H1 (cell line): Measurements from ENCODE around the gene TPH2. TPM values are rescaled to one million over a fixed set of nuclear protein-coding genes. Genes with fewer than 3 reads are reported as not detected.

Experiments used
- CTCF ChIA-PET: fragments of 300-600 bp; sonication (Branson Sonifier 250); formaldehyde crosslinking; loops from one replicate; lab custom pipeline; 2021; ENCODE audit not compliant: partially characterized antibody; lab: Charles Lee
- POLR2A ChIA-PET: fragments of 300-600 bp; sonication (Branson Sonifier 250); formaldehyde crosslinking; loops from one replicate; lab custom pipeline; 2021; ENCODE audit warnings: inconsistent platforms; ENCODE audit not compliant: partially characterized antibody; lab: Charles Lee
- DNase-seq, 2 experiments: peaks; one replicate each; pipeline versions ENCODE4 v3.0.0 to v3.0.0-alpha.2; 2010 to 2022; ENCODE audit warnings: low spot score in 2 of 2, low read depth in 1 of 2, mixed read lengths in 1 of 2
- FAIRE-seq: peaks from 2 replicates; lab custom pipeline; 2011; peaks lifted over from hg19 to GRCh38; lab: Jason Lieb, UNC
- H2AFZ ChIP-seq: 2 replicates; pipeline ENCODE4 v1.8.1; 2012; ENCODE audit warnings: low read length, inconsistent platforms
- H2AK5ac ChIP-seq: 2 replicates; pipeline ENCODE4 v1.6.1; 2013; ENCODE audit warnings: low read depth, low read length
- H2BK120ac ChIP-seq: replicated peaks from 2 replicates; pipeline ENCODE3; 2013; ENCODE audit warnings: low read depth, low read length, inconsistent platforms
- H2BK12ac ChIP-seq: 2 replicates; pipeline ENCODE4 v1.6.1; 2013; ENCODE audit warnings: low read depth, low read length
- H2BK15ac ChIP-seq: 2 replicates; pipeline ENCODE4 v1.6.1; 2013; ENCODE audit warnings: low read length
- H2BK20ac ChIP-seq: 2 replicates; pipeline ENCODE4 v1.6.1; 2013; ENCODE audit warnings: low read length
- H2BK5ac ChIP-seq: 2 replicates; pipeline ENCODE4 v1.6.1; 2013; ENCODE audit warnings: low read depth, low read length
- H3K14ac ChIP-seq: 2 replicates; pipeline ENCODE4 v1.6.1; 2013; ENCODE audit warnings: inconsistent platforms; ENCODE audit not compliant: insufficient read length
- H3K18ac ChIP-seq: 2 replicates; pipeline ENCODE4 v1.6.1; 2013; ENCODE audit warnings: low read length; ENCODE audit errors: extremely low read depth
- H3K23ac ChIP-seq: 2 replicates; pipeline ENCODE4 v1.6.1; 2013; ENCODE audit warnings: inconsistent platforms; ENCODE audit not compliant: insufficient read length
- H3K23me2 ChIP-seq: 2 replicates; pipeline ENCODE4 v1.6.1; 2013; ENCODE audit warnings: low read depth, low read length
- H3K27ac ChIP-seq: 2 replicates; pipeline ENCODE4 v1.6.1; 2011; ENCODE audit warnings: low read depth, low read length, inconsistent platforms
- H3K27me3 ChIP-seq, 4 experiments: replicated peaks in 1 of 4; 1 replicate in 1 of 4; 2 replicates in 3 of 4; pipeline versions ENCODE4 v1.6.1 to v1.8.1; 2011 to 2013; ENCODE audit warnings: low read length in 3 of 4, mild to moderate bottlenecking in 3 of 4, inconsistent platforms in 2 of 4, mixed read lengths in 2 of 4, moderate library complexity in 1 of 4; ENCODE audit not compliant: control insufficient read depth in 3 of 4, insufficient read depth in 3 of 4; ENCODE audit errors: extremely low read depth in 1 of 4
- H3K36me3 ChIP-seq, 4 experiments: 2 replicates each; pipeline versions ENCODE4 v1.6.1 to v1.8.1; 2011 to 2013; ENCODE audit warnings: mild to moderate bottlenecking in 4 of 4, low read length in 3 of 4, moderate library complexity in 2 of 4, control low read depth in 1 of 4, inconsistent platforms in 1 of 4; ENCODE audit not compliant: insufficient read depth in 4 of 4, control insufficient read depth in 2 of 4
- H3K4ac ChIP-seq: replicated peaks from 2 replicates; pipeline ENCODE3; 2013; ENCODE audit warnings: low read length, low read depth, mixed read lengths, inconsistent platforms; ENCODE audit not compliant: insufficient read length
- H3K4me1 ChIP-seq, 4 experiments: replicated peaks in 1 of 4; 1 replicate in 1 of 4; 2 replicates in 3 of 4; pipeline versions ENCODE4 v1.6.1 to v1.8.1; 2011 to 2013; ENCODE audit warnings: low read length in 3 of 4, inconsistent platforms in 2 of 4, mixed read lengths in 1 of 4; ENCODE audit not compliant: insufficient read depth in 4 of 4, control insufficient read depth in 3 of 4
- H3K4me2 ChIP-seq, 2 experiments: 2 replicates each; pipeline versions ENCODE4 v1.6.1 to v1.8.1; 2011 to 2013; ENCODE audit warnings: low read depth in 2 of 2, low read length in 2 of 2, control low read depth in 1 of 2, inconsistent platforms in 1 of 2, mild to moderate bottlenecking in 1 of 2; ENCODE audit not compliant: insufficient read depth in 1 of 2
- H3K4me3 ChIP-seq, 4 experiments: fragments of 200-600, 300-600 bp in 1 of 4; sonication (generic), shearing (Covaris generic), sonication (Bioruptor Twin) in 1 of 4; 2 replicates each; pipeline versions ENCODE4 v1.5.1 to v1.8.1; 2011 to 2016; ENCODE audit warnings: low read length in 4 of 4, low read depth in 3 of 4, control low read depth in 2 of 4, inconsistent platforms in 2 of 4, mild to moderate bottlenecking in 2 of 4, mixed read lengths in 1 of 4, moderate library complexity in 1 of 4; ENCODE audit not compliant: insufficient read depth in 2 of 4; ENCODE audit errors: extremely low read depth in 1 of 4
- H3K56ac ChIP-seq: replicated peaks from 2 replicates; pipeline ENCODE3; 2013; ENCODE audit warnings: low read depth, mild to moderate bottlenecking, mixed read lengths, low read length, inconsistent platforms; ENCODE audit not compliant: insufficient read length
- H3K79me1 ChIP-seq: 2 replicates; pipeline ENCODE4 v1.6.1; 2013; ENCODE audit warnings: low read depth, low read length, control low read depth
- H3K79me2 ChIP-seq, 2 experiments: 2 replicates each; pipeline versions ENCODE4 v1.6.1 to v1.8.1; 2012 to 2013; ENCODE audit warnings: low read length in 2 of 2, mild to moderate bottlenecking in 2 of 2, inconsistent platforms in 1 of 2; ENCODE audit not compliant: insufficient read depth in 2 of 2, control insufficient read depth in 1 of 2
- H3K9ac ChIP-seq, 4 experiments: replicated peaks in 1 of 4; 1 replicate in 1 of 4; 2 replicates in 3 of 4; pipeline versions ENCODE4 v1.6.1 to v1.8.1; 2011 to 2013; ENCODE audit warnings: low read depth in 3 of 4, low read length in 3 of 4, control low read depth in 2 of 4, mild to moderate bottlenecking in 2 of 4, moderate library complexity in 2 of 4, inconsistent platforms in 1 of 4; ENCODE audit errors: extremely low read depth in 1 of 4
- H3K9me3 ChIP-seq, 2 experiments: 2 replicates each; pipeline versions ENCODE4 v1.6.1 to v1.8.1; 2012 to 2013; ENCODE audit warnings: mild to moderate bottlenecking in 2 of 2, moderate library complexity in 2 of 2, control low read depth in 1 of 2, inconsistent platforms in 1 of 2, low read depth in 1 of 2, low read length in 1 of 2, mixed read lengths in 1 of 2; ENCODE audit not compliant: insufficient read depth in 2 of 2
- H4K20me1 ChIP-seq, 2 experiments: replicated peaks in 1 of 2; 2 replicates each; pipeline versions ENCODE3 to v1.8.1; 2011 to 2013; ENCODE audit warnings: inconsistent platforms in 2 of 2, low read length in 2 of 2, mild to moderate bottlenecking in 1 of 2; ENCODE audit not compliant: insufficient read depth in 2 of 2, control insufficient read depth in 1 of 2
- H4K5ac ChIP-seq: 2 replicates; pipeline ENCODE4 v1.6.1; 2013; ENCODE audit warnings: low read length, low read depth, mixed read lengths, inconsistent platforms; ENCODE audit not compliant: insufficient read length
- H4K8ac ChIP-seq: 2 replicates; pipeline ENCODE4 v1.8.0; 2013; ENCODE audit warnings: mild to moderate bottlenecking, moderate library complexity, low read length, inconsistent platforms; ENCODE audit not compliant: insufficient read depth; ENCODE audit errors: extremely low read depth
- H4K91ac ChIP-seq: replicated peaks from 2 replicates; pipeline ENCODE3; 2013; ENCODE audit warnings: low read length, mixed read lengths, inconsistent platforms; ENCODE audit not compliant: insufficient read length
- BRCA1 ChIP-seq: IDR thresholded peaks from 2 replicates; pipeline ENCODE4 v1.6.1; 2012; ENCODE audit warnings: low read depth, low read length, improper control_type of control experiment
- CBX8 ChIP-seq: fragments of 300-800, 300-1000 bp; sonication (generic); IDR thresholded peaks from 2 replicates; pipeline ENCODE4 v1.7.1; 2016; ENCODE audit warnings: low read depth, low read length, borderline replicate concordance
- CEBPB ChIP-seq: IDR thresholded peaks from 2 replicates; pipeline ENCODE4 v1.6.1; 2012; ENCODE audit warnings: low read depth, low read length
- CHD1 ChIP-seq: IDR thresholded peaks from 2 replicates; pipeline ENCODE4 v1.6.1; 2012; ENCODE audit warnings: low read depth, low read length, improper control_type of control experiment
- CTBP2 ChIP-seq: IDR thresholded peaks from 2 replicates; pipeline ENCODE4 v1.7.0; 2011; ENCODE audit warnings: borderline replicate concordance, mild to moderate bottlenecking, moderate library complexity, mixed read lengths, low read length; ENCODE audit not compliant: insufficient read depth, insufficient read length
- JUN ChIP-seq: IDR thresholded peaks from 2 replicates; pipeline ENCODE4 v1.6.1; 2011; ENCODE audit warnings: low read depth, mild to moderate bottlenecking, improper control_type of control experiment, low read length
- JUND ChIP-seq: IDR thresholded peaks from 2 replicates; pipeline ENCODE4 v1.6.1; 2011; ENCODE audit warnings: mild to moderate bottlenecking, improper control_type of control experiment, low read length
- KDM4A ChIP-seq: IDR thresholded peaks from one replicate; pipeline ENCODE4 v1.7.1; 2012; ENCODE audit warnings: low read depth, mild to moderate bottlenecking, moderate library complexity, low read length, inconsistent platforms; ENCODE audit not compliant: severe bottlenecking
- POLR2A ChIP-seq, 2 experiments: IDR thresholded peaks; 1 replicate in 1 of 2; 2 replicates in 1 of 2; pipeline ENCODE4 v1.6.1; 2011; ENCODE audit warnings: low read depth in 2 of 2, low read length in 2 of 2, mild to moderate bottlenecking in 2 of 2; ENCODE audit errors: control extremely low read depth in 1 of 2
- POLR2AphosphoS5 ChIP-seq: IDR thresholded peaks from 2 replicates; pipeline ENCODE4 v1.6.1; 2011; ENCODE audit warnings: low read depth, low read length
- POU5F1 ChIP-seq: IDR thresholded peaks from 2 replicates; pipeline ENCODE4 v1.6.1; 2011; ENCODE audit warnings: low read depth, mild to moderate bottlenecking, low read length, moderate library complexity
- RXRA ChIP-seq: IDR thresholded peaks from 2 replicates; pipeline ENCODE4 v1.6.1; 2011; ENCODE audit warnings: low read depth, mild to moderate bottlenecking, low read length, moderate library complexity; ENCODE audit not compliant: insufficient read depth
- SIRT6 ChIP-seq: IDR thresholded peaks from one replicate; pipeline ENCODE4 v1.7.1; 2012; ENCODE audit warnings: low read length, inconsistent platforms
- TAF1 ChIP-seq: IDR thresholded peaks from 2 replicates; pipeline ENCODE4 v1.6.1; 2011; ENCODE audit warnings: mild to moderate bottlenecking, low read depth, low read length
- TCF12 ChIP-seq: IDR thresholded peaks from 2 replicates; pipeline ENCODE4 v1.6.1; 2011; ENCODE audit warnings: low read depth, mild to moderate bottlenecking, low read length
- YY1 ChIP-seq: IDR thresholded peaks from 2 replicates; pipeline ENCODE4 v1.6.1; 2011; ENCODE audit warnings: low read depth, mild to moderate bottlenecking, low read length
- WGBS, 2 experiments: shearing (Covaris generic) in 1 of 2; methylation state at CpG; one replicate each; pipeline versions ENCODE4 v1.1.6 to v1.1.7; 2013 to 2015; ENCODE audit warnings: low lambda C conversion rate in 2 of 2, mixed read lengths in 2 of 2, inconsistent platforms in 1 of 2, low coverage in 1 of 2, missing lambda C conversion rate in 1 of 2; ENCODE audit not compliant: insufficient replicate concordance in 2 of 2, insufficient coverage in 1 of 2, insufficient read length in 1 of 2; ENCODE audit errors: extremely low coverage in 1 of 2, missing lambda C conversion rate in 1 of 2; 5-methylcytosine and 5-hydroxymethylcytosine counted together
- polyA plus RNA-seq, 7 experiments: library from polyadenylated mRNA; depleted of rRNA in 3 of 7; stranded (reverse) in 5 of 7; unstranded in 2 of 7; fragments of >200 nt in 5 of 7; fragments of 200-250 nt in 2 of 7; gene quantifications; 1 replicate in 5 of 7; 2 replicates in 1 of 7; 4 replicates in 1 of 7; pipeline versions ENCODE4 v1.2.1 to v1.2.3, GENCODE V29; 2011 to 2013; ENCODE audit warnings: missing spikeins in 2 of 7, mixed read lengths in 2 of 7
- total RNA-seq: library from RNA; stranded (reverse); fragmentation: NEBNext Ultra II Directional; extraction: Animal tissue kit (Norgen Biotek cat#: 25700); gene quantifications from 2 replicates; pipeline ENCODE4 v1.2.1, GENCODE V29; 2021

Gene TPH2
- total and polyA plus RNA-seq, 2 of the 8 experiments (the other 6 are each of a cell fraction or from before 2014, with no cell fraction given): 0.57 to 1.1 TPM

- peaks cover 11 to 14% of the 10 kb centered on the region in 2 experiments; a peak in 2 of 4 replicates for H3K9me3 ChIP-seq
- FAIRE-seq (no peak), DNase-seq (no peak)
- H4K20me1 ChIP-seq: no peaks in the 10 kb centered on the region
- H3K23me2 ChIP-seq: no peaks in the 10 kb centered on the region
- H2BK120ac ChIP-seq: no peak overlapping the region
- H3K18ac ChIP-seq: no peak overlapping the region
- H3K36me3 ChIP-seq: peaks cover 0 to 3% (median 0%) of the 10 kb centered on the region in 4 experiments; a peak in 1 of 8 replicates
- ChIA-PET POLR2A (no interaction called here), CTCF (interaction anchor here (1.2 kb wide), 1 partner anchor 259 kb away, joined by 3 read pairs; no protein-coding TSS in a partner anchor)
- H4K8ac ChIP-seq: no peak overlapping the region
- H2BK20ac ChIP-seq: no peak overlapping the region
- H3K4me3 ChIP-seq: no peak overlapping the region
- H4K5ac ChIP-seq: no peak overlapping the region
- WGBS, 2 experiments: 100% methylated on average over 1 of the region's 1 CpG; no CpG with 5 or more reads in 1 of the 2 experiments
- no peaks in the 10 kb centered on the region for H3K79me2 ChIP-seq
- H3K27me3 ChIP-seq: no peaks in the 10 kb centered on the region
- H2BK12ac ChIP-seq: no peak overlapping the region
- no peak overlapping the region for H2BK5ac ChIP-seq
- H2AK5ac ChIP-seq: no peak overlapping the region
- H3K23ac ChIP-seq: no peak overlapping the region
- no peak overlapping the region for H3K9ac ChIP-seq
- H2AFZ ChIP-seq: no peak overlapping the region
- no peak overlapping the region for H3K14ac ChIP-seq
- no peak overlapping the region for H3K27ac ChIP-seq
- no peak overlapping the region for H4K91ac ChIP-seq
- no peaks in the 10 kb centered on the region for H3K4me1 ChIP-seq
- H3K79me1 ChIP-seq: no peaks in the 10 kb centered on the region
- no peak overlapping the region for H3K4me2 ChIP-seq
- no peak overlapping the region for H3K56ac ChIP-seq
- H2BK15ac ChIP-seq: no peak overlapping the region
- H3K4ac ChIP-seq: no peak overlapping the region
- TF ChIP-seq YY1: no peak
- TF ChIP-seq POLR2A (IDR thresholded peaks at IDR 0.05; ENCODE audit: control extremely low read depth in 1 of 2, low read depth in 2 of 2, low read length in 2 of 2): no peak
- no peak for TF ChIP-seq POLR2AphosphoS5
- TF ChIP-seq BRCA1: no peak
- TF ChIP-seq JUND: no peak
- no peak for TF ChIP-seq SIRT6
- no peak for TF ChIP-seq CBX8
- no peak for TF ChIP-seq KDM4A
- TF ChIP-seq CHD1: no peak
- TF ChIP-seq CEBPB: no peak
- no peak for TF ChIP-seq TCF12
- TF ChIP-seq POU5F1: no peak
- TF ChIP-seq JUN: no peak
- TF ChIP-seq RXRA: no peak
- no peak for TF ChIP-seq CTBP2
- TF ChIP-seq TAF1: no peak
Measured at GRCh38 chr12:72072592-72073212, 134.1 kb downstream of the TPH2 start.
